MM.1S (cell line): Measurements from ENCODE around the gene NTRK3.

Experiments used
- EZH2 ChIP-seq: fragments of 300-600 bp; sonication (generic); optimal IDR thresholded peaks from 2 replicates; pipeline ENCODE3; 2017; ENCODE audit warnings: low read depth, mild to moderate bottlenecking, antibody characterized with exemption, low read length, mixed read lengths
- EZH2phosphoT487 ChIP-seq: fragments of 300-600 bp; sonication (generic); IDR thresholded peaks from 2 replicates; pipeline ENCODE4 v1.6.1; 2018; ENCODE audit warnings: antibody characterized with exemption, low read length
- TF ChIP-seq, protein P1 (sequence below): fragments of 300-600 bp; sonication (generic); IDR thresholded peaks from 2 replicates; pipeline ENCODE4 v1.5.1; 2016; ENCODE audit warnings: antibody characterized with exemption, low read length, mixed read lengths

DNA sequence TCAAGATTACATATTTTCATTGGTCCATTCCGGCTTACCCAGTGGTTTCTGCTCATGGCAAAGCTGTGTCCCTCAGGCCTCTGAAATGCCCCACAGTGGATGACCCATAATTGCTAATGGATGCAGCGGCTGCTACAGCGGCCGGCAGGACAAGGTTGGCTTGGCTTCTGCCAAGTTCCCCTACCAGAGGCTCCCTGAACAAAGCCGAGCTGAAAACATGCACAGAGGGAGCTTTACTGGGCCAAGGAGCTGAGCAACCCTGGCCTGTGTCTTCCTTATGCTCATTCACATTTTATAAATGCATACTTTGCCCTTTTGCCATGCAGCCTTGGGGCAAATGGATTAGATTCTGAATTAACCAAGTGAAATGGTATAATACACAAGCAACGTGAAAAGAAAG lies 150.5 kb downstream of the NTRK3 start:
- TF ChIP-seq, protein P1, sequence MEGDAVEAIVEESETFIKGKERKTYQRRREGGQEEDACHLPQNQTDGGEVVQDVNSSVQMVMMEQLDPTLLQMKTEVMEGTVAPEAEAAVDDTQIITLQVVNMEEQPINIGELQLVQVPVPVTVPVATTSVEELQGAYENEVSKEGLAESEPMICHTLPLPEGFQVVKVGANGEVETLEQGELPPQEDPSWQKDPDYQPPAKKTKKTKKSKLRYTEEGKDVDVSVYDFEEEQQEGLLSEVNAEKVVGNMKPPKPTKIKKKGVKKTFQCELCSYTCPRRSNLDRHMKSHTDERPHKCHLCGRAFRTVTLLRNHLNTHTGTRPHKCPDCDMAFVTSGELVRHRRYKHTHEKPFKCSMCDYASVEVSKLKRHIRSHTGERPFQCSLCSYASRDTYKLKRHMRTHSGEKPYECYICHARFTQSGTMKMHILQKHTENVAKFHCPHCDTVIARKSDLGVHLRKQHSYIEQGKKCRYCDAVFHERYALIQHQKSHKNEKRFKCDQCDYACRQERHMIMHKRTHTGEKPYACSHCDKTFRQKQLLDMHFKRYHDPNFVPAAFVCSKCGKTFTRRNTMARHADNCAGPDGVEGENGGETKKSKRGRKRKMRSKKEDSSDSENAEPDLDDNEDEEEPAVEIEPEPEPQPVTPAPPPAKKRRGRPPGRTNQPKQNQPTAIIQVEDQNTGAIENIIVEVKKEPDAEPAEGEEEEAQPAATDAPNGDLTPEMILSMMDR = no peak
- no peak for TF ChIP-seq EZH2
- no peak for TF ChIP-seq EZH2phosphoT487
